Ramos (cell line): ENCODE results near the gene NACC2.

ENCODE experiments used
- in situ Hi-C: fragments of 300-500 bp; cut with MboI; formaldehyde crosslinking; loops from one replicate; pipeline ENCODE4 v1.14.3; 2022; ENCODE audit warnings: low sequenced_read_pairs; ENCODE audit not compliant: unreplicated experiment

NACC2 gene

GRCh38 chr9:136096505-136097001 lies 1.5 kb upstream of the NACC2 start:
- in situ Hi-C loops: no loop called here

- in situ Hi-C loops: no loop called here
Observed at GRCh38 chr9:136093995-136094881, 851 bp downstream of the NACC2 start.

- in situ Hi-C loops: no loop called here
Observed at GRCh38 chr9:136093346-136093986, 1.6 kb downstream of the NACC2 start.

- in situ Hi-C loops: no loop called here
Observed at GRCh38 chr9:136092741-136093140, 2.3 kb downstream of the NACC2 start.

- in situ Hi-C loops: no loop called here
Observed at GRCh38 chr9:136092353-136092650, 2.8 kb downstream of the NACC2 start.

GRCh38 chr9:136091582-136092352 lies 3.3 kb downstream of the NACC2 start:
- in situ Hi-C loops: no loop called here

- in situ Hi-C loops: no loop called here
Observed at GRCh38 chr9:136090768-136091581, 4.1 kb downstream of the NACC2 start.

- in situ Hi-C loops: no loop called here
Observed at GRCh38 chr9:136090056-136090735, 4.9 kb downstream of the NACC2 start.

GRCh38 chr9:136089697-136090045 lies 5.4 kb downstream of the NACC2 start:
- in situ Hi-C loops: no loop called here

- in situ Hi-C loops: no loop called here
Observed at GRCh38 chr9:136088939-136089696, 6.0 kb downstream of the NACC2 start.

GRCh38 chr9:136088481-136088938 lies 6.6 kb downstream of the NACC2 start:
- in situ Hi-C loops: no loop called here

- in situ Hi-C loops: no loop called here
Observed at GRCh38 chr9:136087741-136088480, 7.2 kb downstream of the NACC2 start.

- in situ Hi-C loops: no loop called here
Observed at GRCh38 chr9:136086951-136087740, 7.9 kb downstream of the NACC2 start.

- in situ Hi-C loops: no loop called here
Observed at GRCh38 chr9:136086213-136086881, 8.7 kb downstream of the NACC2 start.

- in situ Hi-C loops: no loop called here
Observed at GRCh38 chr9:136085815-136086212, 9.3 kb downstream of the NACC2 start.

GRCh38 chr9:136084063-136084944 lies 10.8 kb downstream of the NACC2 start:
- in situ Hi-C loops: no loop called here
